ENCODE results near the gene TFAP2C.

DNA sequence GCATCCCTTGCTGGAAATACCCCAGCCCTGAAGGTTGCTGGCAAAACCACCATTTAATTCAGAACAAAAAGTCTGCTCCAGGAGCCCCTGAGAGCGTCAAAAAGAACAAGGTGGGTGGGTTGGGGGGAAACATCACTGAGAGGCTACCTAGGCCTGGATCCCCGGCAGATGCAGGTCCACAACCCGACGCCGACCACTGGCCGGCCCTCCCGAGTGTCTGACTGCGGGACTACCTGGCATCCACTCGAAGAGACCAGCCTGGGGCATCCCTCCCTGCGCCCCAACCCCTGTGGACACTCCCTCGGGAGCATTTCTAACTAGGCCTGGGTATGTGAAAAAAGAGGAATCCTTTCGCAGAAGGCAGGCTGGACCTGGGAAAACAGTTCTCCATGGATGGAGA is 48.9 kb upstream of the TFAP2C start:
- TF ChIP-seq ZFP30 (CRISPR knock-in tag; IDR thresholded peaks at IDR 0.05), result no peak
- no peak for TF ChIP-seq TCF4 (CRISPR knock-in tag; IDR thresholded peaks at IDR 0.05; ENCODE audit: borderline replicate concordance)
- TF ChIP-seq ISL1 (CRISPR knock-in tag; IDR thresholded peaks at IDR 0.05), result no peak
- TF ChIP-seq ZFP3 (CRISPR knock-in tag; IDR thresholded peaks at IDR 0.05), result no peak
- TF ChIP-seq, protein P1, sequence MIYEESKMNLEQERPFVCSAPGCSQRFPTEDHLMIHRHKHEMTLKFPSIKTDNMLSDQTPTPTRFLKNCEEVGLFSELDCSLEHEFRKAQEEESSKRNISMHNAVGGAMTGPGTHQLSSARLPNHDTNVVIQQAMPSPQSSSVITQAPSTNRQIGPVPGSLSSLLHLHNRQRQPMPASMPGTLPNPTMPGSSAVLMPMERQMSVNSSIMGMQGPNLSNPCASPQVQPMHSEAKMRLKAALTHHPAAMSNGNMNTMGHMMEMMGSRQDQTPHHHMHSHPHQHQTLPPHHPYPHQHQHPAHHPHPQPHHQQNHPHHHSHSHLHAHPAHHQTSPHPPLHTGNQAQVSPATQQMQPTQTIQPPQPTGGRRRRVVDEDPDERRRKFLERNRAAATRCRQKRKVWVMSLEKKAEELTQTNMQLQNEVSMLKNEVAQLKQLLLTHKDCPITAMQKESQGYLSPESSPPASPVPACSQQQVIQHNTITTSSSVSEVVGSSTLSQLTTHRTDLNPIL (CRISPR knock-in tag; IDR thresholded peaks at IDR 0.05; ENCODE audit: low read depth), result no peak
- TF ChIP-seq, protein P2, sequence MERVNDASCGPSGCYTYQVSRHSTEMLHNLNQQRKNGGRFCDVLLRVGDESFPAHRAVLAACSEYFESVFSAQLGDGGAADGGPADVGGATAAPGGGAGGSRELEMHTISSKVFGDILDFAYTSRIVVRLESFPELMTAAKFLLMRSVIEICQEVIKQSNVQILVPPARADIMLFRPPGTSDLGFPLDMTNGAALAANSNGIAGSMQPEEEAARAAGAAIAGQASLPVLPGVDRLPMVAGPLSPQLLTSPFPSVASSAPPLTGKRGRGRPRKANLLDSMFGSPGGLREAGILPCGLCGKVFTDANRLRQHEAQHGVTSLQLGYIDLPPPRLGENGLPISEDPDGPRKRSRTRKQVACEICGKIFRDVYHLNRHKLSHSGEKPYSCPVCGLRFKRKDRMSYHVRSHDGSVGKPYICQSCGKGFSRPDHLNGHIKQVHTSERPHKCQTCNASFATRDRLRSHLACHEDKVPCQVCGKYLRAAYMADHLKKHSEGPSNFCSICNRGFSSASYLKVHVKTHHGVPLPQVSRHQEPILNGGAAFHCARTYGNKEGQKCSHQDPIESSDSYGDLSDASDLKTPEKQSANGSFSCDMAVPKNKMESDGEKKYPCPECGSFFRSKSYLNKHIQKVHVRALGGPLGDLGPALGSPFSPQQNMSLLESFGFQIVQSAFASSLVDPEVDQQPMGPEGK (CRISPR knock-in tag; IDR thresholded peaks at IDR 0.05; ENCODE audit: borderline replicate concordance), result no peak
- TF ChIP-seq TOX (CRISPR knock-in tag; IDR thresholded peaks at IDR 0.05; ENCODE audit: borderline replicate concordance), result no peak
